GM12874 (cell line): ENCODE data around the gene NELFA.

Experiments used
- CTCF ChIP-seq: IDR thresholded peaks from 2 replicates; pipeline ENCODE4 v1.5.1; 2011; ENCODE audit warnings: low read depth, mild to moderate bottlenecking, control low read depth, low read length, moderate library complexity; ENCODE audit not compliant: insufficient read depth

The NELFA gene

GRCh38 chr4:2008921-2009650 lies at the start of gene NELFA:
NELFA (minus strand) TSS chr4:2008974; CDS start chr4:2008959, 15 bp downstream.
- TF ChIP-seq CTCF, result no peak

DNA sequence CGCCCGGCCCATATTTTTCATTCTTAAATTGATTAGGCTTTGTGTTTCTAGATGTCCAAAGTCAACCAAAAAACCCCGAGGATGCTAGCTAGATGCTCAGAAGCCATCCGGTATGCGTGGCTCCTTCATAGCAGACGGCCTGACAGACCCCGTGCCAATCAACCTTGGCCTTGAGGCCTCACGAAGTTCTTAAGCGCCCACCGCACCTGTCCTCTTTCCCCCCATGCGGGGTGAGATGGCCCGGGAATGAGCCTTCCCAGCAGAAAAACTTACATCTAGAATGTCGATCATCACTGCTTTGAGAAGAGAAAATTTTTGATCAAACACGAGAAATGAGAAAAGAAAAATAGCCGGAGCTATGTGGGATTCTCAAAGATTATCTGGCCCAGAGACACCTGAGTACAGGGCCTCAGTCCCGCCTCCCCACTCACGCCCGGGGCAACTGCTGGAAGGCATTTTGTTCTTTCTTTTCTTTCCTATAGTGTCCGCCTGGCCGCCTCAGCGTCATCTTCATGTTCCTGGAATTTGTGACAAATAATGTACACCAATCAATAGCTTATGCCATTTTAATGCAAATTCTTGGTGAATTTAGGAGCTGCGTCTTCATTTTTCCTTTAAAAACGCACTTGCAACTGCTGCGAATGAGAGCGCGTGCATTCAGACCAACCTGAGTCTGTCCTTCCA lies 48.8 kb upstream of the NELFA start:
- TF ChIP-seq CTCF, result no peak

GRCh38 chr4:2054217-2054616 lies 45.4 kb upstream of the NELFA start:
- no peak for TF ChIP-seq CTCF

GRCh38 chr4:2051086-2051485 lies 42.3 kb upstream of the NELFA start:
- TF ChIP-seq CTCF, result no peak

GRCh38 chr4:2049811-2050210 lies 41.0 kb upstream of the NELFA start:
- TF ChIP-seq CTCF, result no peak

GRCh38 chr4:2049381-2049780 lies 40.6 kb upstream of the NELFA start:
- TF ChIP-seq CTCF, result no peak

- TF ChIP-seq CTCF, result no peak
These were observed 40.1 kb upstream of the NELFA start for GRCh38 chr4:2048831-2049230.
